Endothelial cell of umbilical vein (primary cell): Measurements from ENCODE around the gene SIRT5. TPM values are rescaled to one million over a fixed set of nuclear protein-coding genes. Genes with fewer than 3 reads are reported as not detected.

Source experiments
- Bru-seq: library from RNA; stranded (reverse); fragments of 400-500 nt; gene quantifications from one replicate; lab custom pipeline; 2021; lab: Mats Ljungman, UMichigan
- BruChase-seq, 2 experiments: library from RNA; stranded (reverse); fragments of 400-500 nt; gene quantifications; one replicate each; lab custom pipeline; 2021; lab: Mats Ljungman, UMichigan
- BruUV-seq: library from RNA; stranded (reverse); fragments of 400-500 nt; replicated peaks from 2 replicates; lab custom pipeline; 2021; lab: Mats Ljungman, UMichigan
- CTCF ChIA-PET: fragments of 300-600, 350-600 bp; sonication (Branson Sonifier 250); formaldehyde crosslinking; loops from one replicate; lab custom pipeline; 2021; ENCODE audit warnings: antibody characterized with exemption, inconsistent platforms; lab: Charles Lee
- POLR2A ChIA-PET: fragments of 300-600, 350-600 bp; sonication (Branson Sonifier 250); formaldehyde crosslinking; loops from one replicate; lab custom pipeline; 2021; ENCODE audit warnings: antibody characterized with exemption, inconsistent platforms; lab: Charles Lee
- DNase-seq: peaks from one replicate; pipeline ENCODE4 v3.0.0-alpha.2; 2011; ENCODE audit warnings: low read depth, low spot score
- FAIRE-seq: peaks from 2 replicates; lab custom pipeline; 2011; peaks lifted over from hg19 to GRCh38; lab: Jason Lieb, UNC
- H2AFZ ChIP-seq: 2 replicates; pipeline ENCODE4 v1.6.0; 2012; ENCODE audit warnings: low read depth, low read length, control low read depth, inconsistent platforms
- H3K27ac ChIP-seq: 2 replicates; pipeline ENCODE4 v1.5.1; 2011; ENCODE audit warnings: low read depth, mild to moderate bottlenecking, control low read depth, low read length, moderate library complexity; ENCODE audit not compliant: insufficient read depth
- H3K27me3 ChIP-seq, 2 experiments: 2 replicates each; pipeline versions ENCODE4 v1.6.0 to v1.6.1; 2011; ENCODE audit warnings: low read length in 2 of 2, mixed read lengths in 1 of 2; ENCODE audit not compliant: control insufficient read depth in 2 of 2, insufficient read depth in 2 of 2
- H3K36me3 ChIP-seq, 2 experiments: 2 replicates in 1 of 2; 3 replicates in 1 of 2; pipeline ENCODE4 v1.5.1; 2011; ENCODE audit warnings: low read length in 2 of 2, mild to moderate bottlenecking in 1 of 2, moderate library complexity in 1 of 2; ENCODE audit not compliant: control insufficient read depth in 2 of 2, insufficient read depth in 2 of 2; ENCODE audit errors: extremely low read depth in 1 of 2
- H3K4me1 ChIP-seq: 3 replicates; pipeline ENCODE4 v1.5.1; 2011; ENCODE audit warnings: mild to moderate bottlenecking, low read length; ENCODE audit not compliant: control insufficient read depth, insufficient read depth; ENCODE audit errors: extremely low read depth
- H3K4me2 ChIP-seq: 2 replicates; pipeline ENCODE4 v1.6.1; 2011; ENCODE audit warnings: low read length, control low read depth, mixed read lengths; ENCODE audit not compliant: insufficient read depth
- H3K4me3 ChIP-seq, 3 experiments: fragments of 200-600 bp in 1 of 3; sonication (generic), shearing (Covaris generic) in 1 of 3; replicated peaks in 1 of 3; 2 replicates each; pipeline ENCODE4 v1.5.1; 2011 to 2016; ENCODE audit warnings: control low read depth in 3 of 3, low read length in 3 of 3, mild to moderate bottlenecking in 2 of 3, inconsistent platforms in 1 of 3, low read depth in 1 of 3, moderate library complexity in 1 of 3; ENCODE audit not compliant: insufficient read depth in 1 of 3
- H3K79me2 ChIP-seq: 2 replicates; pipeline ENCODE4 v1.6.0; 2012; ENCODE audit warnings: low read length, inconsistent platforms; ENCODE audit not compliant: control insufficient read depth, insufficient read depth
- H3K9ac ChIP-seq: replicated peaks from 2 replicates; pipeline ENCODE3; 2011; ENCODE audit warnings: low read length, control low read depth; ENCODE audit not compliant: insufficient read depth; ENCODE audit errors: extremely low read depth
- H3K9me1 ChIP-seq: replicated peaks from 3 replicates; pipeline ENCODE4 v1.6.0; 2011; ENCODE audit warnings: mild to moderate bottlenecking, low read length; ENCODE audit not compliant: control insufficient read depth, insufficient read depth; ENCODE audit errors: extremely low read depth
- H3K9me3 ChIP-seq: replicated peaks from 2 replicates; pipeline ENCODE4 v1.5.1; 2012; ENCODE audit warnings: low read length, inconsistent platforms; ENCODE audit not compliant: control insufficient read depth, insufficient read depth
- H4K20me1 ChIP-seq: replicated peaks from 2 replicates; pipeline ENCODE3; 2011; ENCODE audit warnings: mild to moderate bottlenecking, low read length; ENCODE audit not compliant: control insufficient read depth, insufficient read depth; ENCODE audit errors: extremely low read depth
- POLR2AphosphoS5 ChIP-seq: IDR thresholded peaks from 2 replicates; pipeline ENCODE4 v1.6.1; 2012; ENCODE audit warnings: low read depth, mild to moderate bottlenecking, control low read depth, low read length, moderate library complexity; ENCODE audit not compliant: insufficient read depth
- dilution Hi-C: fragments of 300-500 bp; cut with MboI; formaldehyde crosslinking; loops from one replicate; pipeline ENCODE4 v1.15.0; 2019; ENCODE audit warnings: low sequenced_read_pairs; ENCODE audit not compliant: extremely low pct_ligation_motif_present
- intact Hi-C: fragments of 100-400 bp; cut with micrococcal nuclease; formaldehyde crosslinking; loops from one replicate; pipeline ENCODE4 v1.10.0; 2022
- long read RNA-seq: library from polyadenylated mRNA; stranded (forward); transcript quantifications from one replicate; pipeline ENCODE4 v2.0.0, GENCODE V29; 2021
- polyA minus RNA-seq, 3 experiments: library from RNA; depleted of rRNA, polyadenylated mRNA; stranded (reverse); fragments of >200 nt; gene quantifications; 1 replicate in 1 of 3; 2 replicates in 2 of 3; pipeline ENCODE4 v1.2.3, GENCODE V29; 2011
- polyA plus RNA-seq, 4 experiments: library from polyadenylated mRNA; depleted of rRNA in 3 of 4; stranded (reverse) in 3 of 4; unstranded in 1 of 4; fragments of >200 nt; gene quantifications; 2 replicates each; pipeline versions ENCODE4 v1.2.1 to v1.2.3, GENCODE V29; 2011 to 2012; ENCODE audit warnings: missing spikeins in 1 of 4
- total RNA-seq: library from RNA; stranded (reverse); gene quantifications from 2 replicates; pipeline ENCODE4 v1.2.3, GENCODE V29; 2021
- TF ChIP-seq, protein P1 (sequence below), 2 donors: IDR thresholded peaks; 1 replicate in 1 of 2; 2 replicates in 1 of 2; pipeline ENCODE4 v1.5.1; 2011; ENCODE audit warnings: low read length in 2 of 2, mild to moderate bottlenecking in 2 of 2, moderate library complexity in 2 of 2, control low read depth in 1 of 2, inconsistent platforms in 1 of 2, low read depth in 1 of 2; ENCODE audit not compliant: insufficient read depth in 1 of 2; ENCODE audit errors: extremely low read depth in 1 of 2

The SIRT5 gene
- 7.2 and 8.0 TPM in 2 replicates for total RNA-seq
- polyA plus RNA-seq = 3.3 and 4.7 TPM in 2 replicates
- polyA plus RNA-seq (2011; cell fraction: cytosol; rRNA removed) = 3.9 and 4.6 TPM in 2 replicates
- 11.4 and 11.8 TPM in 2 replicates for polyA plus RNA-seq (2011; cell fraction: nucleus; rRNA removed)
- polyA plus RNA-seq (2012) = 4.6 and 4.7 TPM in 2 replicates
- polyA minus RNA-seq = 4.1 and 4.2 TPM in 2 replicates
- 3.1 TPM for polyA minus RNA-seq (2011; cell fraction: cytosol; rRNA and poly(A)+ RNA removed)
- 3.8 and 3.9 TPM in 2 replicates for polyA minus RNA-seq (2011; cell fraction: nucleus; rRNA and poly(A)+ RNA removed)
- Bru-seq, nascent RNA = percentile 53 among the genes with signal in this experiment
- percentile 54 among the genes with signal in this experiment for BruChase-seq, experiment 1, labeled RNA remaining after a 6-hour chase
- BruChase-seq, experiment 2, labeled RNA remaining after a 2-hour chase = percentile 53 among the genes with signal in this experiment
- long read RNA-seq, partial matches to known transcripts = 3 of 30 reads
- long read RNA-seq, other reads (novel, unspliced or antisense) = 26 of 30 reads

DNA sequence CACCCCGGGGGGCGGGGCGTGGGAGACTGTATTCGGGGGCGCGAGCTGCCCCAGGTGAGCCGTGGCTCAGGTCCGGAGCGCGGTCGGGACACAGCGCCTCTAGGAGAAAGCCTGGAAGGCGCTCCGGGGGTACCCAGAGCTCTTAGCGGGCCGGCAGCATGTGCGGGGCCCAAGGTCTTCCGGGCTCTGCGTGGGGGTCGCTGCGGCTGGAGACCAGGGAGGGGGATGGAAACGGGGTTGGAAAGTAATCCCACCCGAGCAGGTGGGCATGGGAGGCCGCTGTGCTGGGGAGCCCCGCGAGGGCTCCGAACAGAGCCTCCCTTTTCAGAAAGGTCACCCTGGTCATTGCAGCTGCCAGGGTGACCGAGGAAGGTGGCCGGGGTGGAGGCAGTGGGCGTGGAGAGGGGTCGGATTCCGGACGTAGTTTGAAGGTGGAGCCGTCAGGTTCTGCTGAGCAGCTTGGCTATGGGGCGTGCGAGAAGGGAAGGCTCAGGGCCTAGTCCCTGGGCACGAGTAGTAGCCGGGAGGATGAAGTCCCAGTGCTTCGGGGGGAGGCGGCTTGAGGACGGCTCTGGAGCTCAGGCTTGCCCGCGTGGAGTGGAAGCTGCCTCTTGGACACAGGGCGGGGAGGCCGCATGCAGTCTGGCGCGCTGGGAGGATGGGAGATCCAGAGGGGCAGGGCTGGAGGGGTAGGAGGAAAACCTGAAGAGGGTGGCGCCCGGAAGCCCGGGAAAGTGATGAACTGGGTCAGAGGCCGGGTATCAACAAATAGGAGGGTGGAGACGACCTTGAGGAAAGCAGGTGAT, at the start of gene SIRT5:
Gene SIRT5 (plus strand): TSS at position 31 of the 806 bp plus-strand sequence. CDS start 9,510 bp downstream, outside the sequence.
- Histone ChIP-seq H3K36me3 (no peaks in the 10 kb centered on the region), H3K9me1 (no peaks in the 10 kb centered on the region), H3K4me1 (peaks cover 8% of the 10 kb centered on the region), H3K9ac (peak within 1 kb of the TSS; percentile 93), H3K27me3 (no peaks in the 10 kb centered on the region), H4K20me1 (no peaks in the 10 kb centered on the region), H2AFZ (peak within 1 kb of the TSS; percentile 77), H3K4me3 (peak within 1 kb of the TSS; percentile 54 to 88 (median 75)), H3K9me3 (no peaks in the 10 kb centered on the region), H3K4me2 (peak within 1 kb of the TSS; percentile 84), H3K27ac (peak within 1 kb of the TSS; percentile 80), H3K79me2 (no peaks in the 10 kb centered on the region)
- FAIRE-seq (peak; percentile 80), DNase-seq (peak; percentile 82)
- intact Hi-C loops = loop anchor here (1.0 to 10.0 kb wide), 13 partner anchors 9 to 379 kb away; partner anchors contain the start of genes GFOD1 and NOL7
- BruUV-seq = no TSS peak
- ChIA-PET POLR2A (interaction anchor here (0.6 to 1.7 kb wide), 8 partner anchors 9 to 272 kb away, joined by 3 to 7 read pairs (median 4); partner anchors contain the start of genes GFOD1, NOL7 and TBC1D7), CTCF (interaction anchor here (0.6 to 6.1 kb wide), 74 partner anchors 9 to 664 kb away, joined by 3 to 62 read pairs (median 4); partner anchors contain the start of genes GFOD1, NOL7 and TBC1D7)
- dilution Hi-C loops = loop anchor here (25.0 kb wide), 1 partner anchor 237 kb away; the partner anchor contains the start of gene TBC1D7
- TF ChIP-seq, protein P1, sequence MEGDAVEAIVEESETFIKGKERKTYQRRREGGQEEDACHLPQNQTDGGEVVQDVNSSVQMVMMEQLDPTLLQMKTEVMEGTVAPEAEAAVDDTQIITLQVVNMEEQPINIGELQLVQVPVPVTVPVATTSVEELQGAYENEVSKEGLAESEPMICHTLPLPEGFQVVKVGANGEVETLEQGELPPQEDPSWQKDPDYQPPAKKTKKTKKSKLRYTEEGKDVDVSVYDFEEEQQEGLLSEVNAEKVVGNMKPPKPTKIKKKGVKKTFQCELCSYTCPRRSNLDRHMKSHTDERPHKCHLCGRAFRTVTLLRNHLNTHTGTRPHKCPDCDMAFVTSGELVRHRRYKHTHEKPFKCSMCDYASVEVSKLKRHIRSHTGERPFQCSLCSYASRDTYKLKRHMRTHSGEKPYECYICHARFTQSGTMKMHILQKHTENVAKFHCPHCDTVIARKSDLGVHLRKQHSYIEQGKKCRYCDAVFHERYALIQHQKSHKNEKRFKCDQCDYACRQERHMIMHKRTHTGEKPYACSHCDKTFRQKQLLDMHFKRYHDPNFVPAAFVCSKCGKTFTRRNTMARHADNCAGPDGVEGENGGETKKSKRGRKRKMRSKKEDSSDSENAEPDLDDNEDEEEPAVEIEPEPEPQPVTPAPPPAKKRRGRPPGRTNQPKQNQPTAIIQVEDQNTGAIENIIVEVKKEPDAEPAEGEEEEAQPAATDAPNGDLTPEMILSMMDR (IDR thresholded peaks at IDR 0.05; ENCODE audit: extremely low read depth in 1 of 2, insufficient read depth in 1 of 2, low read depth in 1 of 2, low read length in 2 of 2) = peak in 1 of 2 donors; percentile 72
- no peak for TF ChIP-seq POLR2AphosphoS5
